ENCODE measurements around the gene PEMT. TPM values are rescaled to one million over a fixed set of nuclear protein-coding genes. Genes with fewer than 3 reads are reported as not detected.

The PEMT gene
- total and polyA plus RNA-seq, 2 donors (not counting 1 experiment from before 2014, with no cell fraction given): 10.7 to 20.3 TPM

DNA sequence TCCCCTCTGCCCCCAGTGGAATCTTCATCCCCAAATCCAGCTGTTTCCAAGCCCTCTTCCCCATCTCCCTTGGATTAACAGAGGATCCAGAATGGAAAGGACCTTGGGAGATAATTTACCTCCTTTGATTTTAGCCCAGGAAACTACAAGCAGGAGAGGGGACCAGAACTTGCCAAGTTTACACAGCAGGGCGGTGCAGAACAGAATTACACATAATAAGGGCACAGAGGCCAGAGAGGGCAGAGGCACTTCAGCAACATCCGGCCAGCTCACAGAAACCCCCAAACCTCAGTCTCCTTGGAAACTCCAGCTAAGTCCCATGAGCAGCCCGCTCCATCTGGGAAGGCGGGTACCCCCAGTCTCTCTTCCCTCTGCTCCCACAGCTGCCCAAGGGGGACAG, 27.2 kb downstream of the PEMT start:
- intact Hi-C loops (cut with micrococcal nuclease): no loop called here
- TF ChIP-seq EZH2 (IDR thresholded peaks at IDR 0.05; ENCODE audit: borderline replicate concordance, insufficient read depth, low read depth, low read length, poor library complexity, severe bottlenecking): no peak
- TF ChIP-seq, protein P1, sequence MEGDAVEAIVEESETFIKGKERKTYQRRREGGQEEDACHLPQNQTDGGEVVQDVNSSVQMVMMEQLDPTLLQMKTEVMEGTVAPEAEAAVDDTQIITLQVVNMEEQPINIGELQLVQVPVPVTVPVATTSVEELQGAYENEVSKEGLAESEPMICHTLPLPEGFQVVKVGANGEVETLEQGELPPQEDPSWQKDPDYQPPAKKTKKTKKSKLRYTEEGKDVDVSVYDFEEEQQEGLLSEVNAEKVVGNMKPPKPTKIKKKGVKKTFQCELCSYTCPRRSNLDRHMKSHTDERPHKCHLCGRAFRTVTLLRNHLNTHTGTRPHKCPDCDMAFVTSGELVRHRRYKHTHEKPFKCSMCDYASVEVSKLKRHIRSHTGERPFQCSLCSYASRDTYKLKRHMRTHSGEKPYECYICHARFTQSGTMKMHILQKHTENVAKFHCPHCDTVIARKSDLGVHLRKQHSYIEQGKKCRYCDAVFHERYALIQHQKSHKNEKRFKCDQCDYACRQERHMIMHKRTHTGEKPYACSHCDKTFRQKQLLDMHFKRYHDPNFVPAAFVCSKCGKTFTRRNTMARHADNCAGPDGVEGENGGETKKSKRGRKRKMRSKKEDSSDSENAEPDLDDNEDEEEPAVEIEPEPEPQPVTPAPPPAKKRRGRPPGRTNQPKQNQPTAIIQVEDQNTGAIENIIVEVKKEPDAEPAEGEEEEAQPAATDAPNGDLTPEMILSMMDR (IDR thresholded peaks at IDR 0.05): no peak
- no peaks in the 10 kb centered on the region for H3K4me1 ChIP-seq (ENCODE audit: control insufficient read depth in 2 of 2, insufficient read depth in 2 of 2, low read length in 2 of 2)
- no peaks in the 10 kb centered on the region for H3K27me3 ChIP-seq (replicated peaks in 1 of 4; ENCODE audit: control extremely low read depth in 1 of 4, control insufficient read depth in 3 of 4, insufficient read depth in 4 of 4, low read length in 3 of 4)
- H3K79me2 ChIP-seq (ENCODE audit: control insufficient read depth, insufficient read depth, low read length): no peaks in the 10 kb centered on the region
- H3K4me2 ChIP-seq (replicated peaks; ENCODE audit: low read depth, low read length, poor library complexity, severe bottlenecking): no peak overlapping the region
- WGBS (ENCODE audit: insufficient coverage): 98% methylated on average over 4 of the region's 4 CpGs
- H3K9me3 ChIP-seq (ENCODE audit: control extremely low read depth in 1 of 3, control insufficient read depth in 2 of 3, insufficient read depth in 1 of 3, low read length in 2 of 3): no peaks in the 10 kb centered on the region
- POLR2A ChIA-PET: no interaction called here
- H3K9me3 Mint-ChIP-seq (ENCODE audit: insufficient read depth): no peaks in the 10 kb centered on the region
- no peak overlapping the region for H3K4me3 ChIP-seq (ENCODE audit: control extremely low read depth in 1 of 5, extremely low read depth in 1 of 5, insufficient read depth in 1 of 5, low read depth in 2 of 5, low read length in 4 of 5)
- no peak overlapping the region for H3K4me3 Mint-ChIP-seq
- H3K4me1 Mint-ChIP-seq: no peaks in the 10 kb centered on the region
- no peaks in the 10 kb centered on the region for H4K20me1 ChIP-seq (ENCODE audit: control insufficient read depth, insufficient read depth, low read length, poor library complexity, severe bottlenecking)
- DNase-seq: no peak
- H3K36me3 ChIP-seq (replicated peaks in 1 of 2; ENCODE audit: control extremely low read depth in 1 of 2, control insufficient read depth in 1 of 2, extremely low read depth in 1 of 2, insufficient read depth in 2 of 2, low read length in 1 of 2): no peaks in the 10 kb centered on the region
- CTCF ChIA-PET: interaction anchor here (1.5 kb wide), 1 partner anchor 209 kb away, joined by 3 read pairs; no protein-coding TSS in a partner anchor
- H3K9ac ChIP-seq (ENCODE audit: low read length): no peak overlapping the region
- no peak overlapping the region for H3K27ac ChIP-seq (ENCODE audit: low read length in 2 of 2)
- ATAC-seq (ENCODE audit: low read depth): no peak
- no peaks in the 10 kb centered on the region for H3K27me3 Mint-ChIP-seq
- no peak overlapping the region for H3K27ac Mint-ChIP-seq
- H2AFZ ChIP-seq (ENCODE audit: insufficient read depth, low read depth, low read length, poor library complexity, severe bottlenecking): no peak overlapping the region

DNA sequence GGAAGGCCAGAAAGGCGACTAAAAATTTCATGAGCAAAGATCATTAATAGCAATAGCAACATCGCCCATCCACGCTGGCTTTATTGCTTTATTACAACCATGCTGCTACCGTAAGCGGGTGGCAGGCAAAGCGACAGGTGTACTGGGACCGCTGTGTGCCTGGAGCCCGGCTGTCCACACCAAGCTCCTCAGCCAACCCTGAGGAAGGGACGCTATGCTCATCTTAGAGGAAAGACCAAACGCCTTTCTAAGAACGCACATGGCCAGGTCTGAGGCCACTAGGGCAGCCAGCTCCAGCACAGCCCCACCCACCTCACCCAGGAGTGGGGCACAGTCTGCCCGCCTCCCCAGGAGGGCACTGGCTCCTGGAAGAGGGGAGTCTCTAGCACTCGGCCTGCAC, 28.0 kb downstream of the PEMT start:
- ChIA-PET POLR2A (no interaction called here), CTCF (interaction anchor here (1.5 kb wide), 1 partner anchor 208 kb away, joined by 3 read pairs; no protein-coding TSS in a partner anchor)
- intact Hi-C loops (cut with micrococcal nuclease): no loop called here
- H3K79me2 ChIP-seq (ENCODE audit: control insufficient read depth, insufficient read depth, low read length): no peaks in the 10 kb centered on the region
- H4K20me1 ChIP-seq (ENCODE audit: control insufficient read depth, insufficient read depth, low read length, poor library complexity, severe bottlenecking): no peaks in the 10 kb centered on the region
- TF ChIP-seq, protein P1 (IDR thresholded peaks at IDR 0.05): no peak
- no peak for TF ChIP-seq EZH2 (IDR thresholded peaks at IDR 0.05; ENCODE audit: borderline replicate concordance, insufficient read depth, low read depth, low read length, poor library complexity, severe bottlenecking)
- ATAC-seq (ENCODE audit: low read depth) (no peak), DNase-seq (no peak)
- H3K4me1 ChIP-seq (ENCODE audit: control insufficient read depth in 2 of 2, insufficient read depth in 2 of 2, low read length in 2 of 2): no peaks in the 10 kb centered on the region
- H3K27ac ChIP-seq (ENCODE audit: low read length in 2 of 2): no peak overlapping the region
- no peak overlapping the region for H2AFZ ChIP-seq (ENCODE audit: insufficient read depth, low read depth, low read length, poor library complexity, severe bottlenecking)
- H3K4me2 ChIP-seq (replicated peaks; ENCODE audit: low read depth, low read length, poor library complexity, severe bottlenecking): no peak overlapping the region
- H3K27me3 Mint-ChIP-seq: no peaks in the 10 kb centered on the region
- no peak overlapping the region for H3K4me3 ChIP-seq (ENCODE audit: control extremely low read depth in 1 of 5, extremely low read depth in 1 of 5, insufficient read depth in 1 of 5, low read depth in 2 of 5, low read length in 4 of 5)
- H3K27ac Mint-ChIP-seq: no peak overlapping the region
- no peak overlapping the region for H3K9ac ChIP-seq (ENCODE audit: low read length)
- no peaks in the 10 kb centered on the region for H3K27me3 ChIP-seq (replicated peaks in 1 of 4; ENCODE audit: control extremely low read depth in 1 of 4, control insufficient read depth in 3 of 4, insufficient read depth in 4 of 4, low read length in 3 of 4)
- no peaks in the 10 kb centered on the region for H3K9me3 ChIP-seq (ENCODE audit: control extremely low read depth in 1 of 3, control insufficient read depth in 2 of 3, insufficient read depth in 1 of 3, low read length in 2 of 3)
- H3K4me1 Mint-ChIP-seq: no peaks in the 10 kb centered on the region
- no peaks in the 10 kb centered on the region for H3K9me3 Mint-ChIP-seq (ENCODE audit: insufficient read depth)
- WGBS (ENCODE audit: insufficient coverage): 98% methylated on average over 13 of the region's 13 CpGs
- H3K36me3 ChIP-seq (replicated peaks in 1 of 2; ENCODE audit: control extremely low read depth in 1 of 2, control insufficient read depth in 1 of 2, extremely low read depth in 1 of 2, insufficient read depth in 2 of 2, low read length in 1 of 2): no peaks in the 10 kb centered on the region
- H3K4me3 Mint-ChIP-seq: no peak overlapping the region
